HG03103 (cell line): Measurements from ENCODE around the gene FDCSP.
"Not testable (repeated sequence)": the region's sequence is repeated elsewhere in the genome, so short reads cannot be mapped to it uniquely, and the experiment has no call there.

Source experiments
- ATAC-seq: cut with Tn5 transposase; IDR thresholded peaks from one replicate; pipeline ENCODE4 v1.9.1; 2021; ENCODE audit warnings: low read depth; ENCODE audit not compliant: unreplicated experiment

FDCSP gene

GRCh38 chr4:70239131-70239883 is 13.4 kb downstream of the FDCSP start:
- no peak for ATAC-seq

GRCh38 chr4:70239884-70240591 is 14.1 kb downstream of the FDCSP start:
- no peak for ATAC-seq

GRCh38 chr4:70242297-70242696 is 16.4 kb downstream of the FDCSP start, which contains the start of gene CSN3:
CSN3 (plus strand) TSS chr4:70242597; CDS start chr4:70244820, 2,223 bp downstream.
- ATAC-seq: not testable (repeated sequence)

- no peak for ATAC-seq
Observed at GRCh38 chr4:70243091-70243490, 17.2 kb downstream of the FDCSP start.

GRCh38 chr4:70251250-70251944 is 25.5 kb downstream of the FDCSP start:
- ATAC-seq: no peak

- ATAC-seq: no peak
Observed at GRCh38 chr4:70251945-70252277, 26.0 kb downstream of the FDCSP start.

GRCh38 chr4:70269674-70270073 is 43.8 kb downstream of the FDCSP start:
- no peak for ATAC-seq

- no peak for ATAC-seq
Observed at GRCh38 chr4:70277121-70277520, 51.2 kb downstream of the FDCSP start.

GRCh38 chr4:70280567-70280966 is 54.6 kb downstream of the FDCSP start:
- no peak for ATAC-seq
